Skeletal muscle satellite cell (primary cell): ENCODE measurements around the gene CRIM1.
A peak's percentile ranks its signal among the peaks of the same experiment; 100 is the strongest.

Source experiments
- H3K27me3 ChIP-seq: 2 replicates; pipeline ENCODE4 v1.7.0; 2013; ENCODE audit warnings: low read length; ENCODE audit not compliant: control insufficient read depth, insufficient read depth
- H3K36me3 ChIP-seq: 2 replicates; pipeline ENCODE4 v1.7.0; 2013; ENCODE audit warnings: mild to moderate bottlenecking, control low read depth, low read length; ENCODE audit not compliant: insufficient read depth
- H3K4me1 ChIP-seq: 2 replicates; pipeline ENCODE4 v1.7.0; 2013; ENCODE audit warnings: low read length; ENCODE audit not compliant: control insufficient read depth, insufficient read depth
- H3K4me2 ChIP-seq: 2 replicates; pipeline ENCODE4 v1.7.0; 2013; ENCODE audit warnings: mild to moderate bottlenecking, low read length
- H3K4me3 ChIP-seq: 2 replicates; pipeline ENCODE4 v1.7.0; 2013; ENCODE audit warnings: low read length
- H3K9ac ChIP-seq: 2 replicates; pipeline ENCODE4 v1.7.0; 2013; ENCODE audit warnings: mild to moderate bottlenecking, low read depth, low read length, moderate library complexity
- H3K9me3 ChIP-seq: replicated peaks from 2 replicates; pipeline ENCODE4 v1.7.0; 2013; ENCODE audit warnings: mild to moderate bottlenecking, control low read depth, low read length

Gene CRIM1

GRCh38 chr2:36352701-36353100, 2.9 kb upstream of the CRIM1 start:
- Histone ChIP-seq H3K36me3 (peaks cover 6% of the 10 kb centered on the region), H3K4me3 (no peak overlapping the region), H3K27me3 (no peaks in the 10 kb centered on the region), H3K4me2 (no peak overlapping the region), H3K4me1 (peaks cover 27% of the 10 kb centered on the region), H3K9me3 (no peaks in the 10 kb centered on the region), H3K9ac (peak overlapping the region; percentile 19)

- peak overlapping the region; percentile 92 for H3K9ac ChIP-seq
- H3K4me2 ChIP-seq = peak overlapping the region; percentile 80
- peaks cover 11% of the 10 kb centered on the region for H3K36me3 ChIP-seq
- H3K4me3 ChIP-seq = peak overlapping the region; percentile 87
- peaks cover 33% of the 10 kb centered on the region for H3K4me1 ChIP-seq
- no peaks in the 10 kb centered on the region for H3K9me3 ChIP-seq
- H3K27me3 ChIP-seq = no peaks in the 10 kb centered on the region
Observed at GRCh38 chr2:36354811-36355150, 797 bp upstream of the CRIM1 start.

- Histone ChIP-seq H3K4me3 (peak overlapping the region; percentile 95), H3K9ac (peak overlapping the region; percentile 98), H3K4me1 (peaks cover 44% of the 10 kb centered on the region)
Observed at GRCh38 chr2:36355890-36356297, 316 bp downstream of the CRIM1 start.

GRCh38 chr2:36356298-36356989, 866 bp downstream of the CRIM1 start:
- Histone ChIP-seq H3K27me3 (no peaks in the 10 kb centered on the region), H3K36me3 (peaks cover 27% of the 10 kb centered on the region), H3K4me1 (peaks cover 50% of the 10 kb centered on the region), H3K9ac (peak overlapping the region; percentile 98), H3K9me3 (no peaks in the 10 kb centered on the region), H3K4me3 (peak overlapping the region; percentile 95), H3K4me2 (peak overlapping the region; percentile 76)

More at GRCh38 chr2:36355890-36356297, 316 bp downstream of the CRIM1 start:
- Histone ChIP-seq H3K4me2 (peak overlapping the region; percentile 76), H3K9me3 (no peaks in the 10 kb centered on the region), H3K36me3 (peaks cover 22% of the 10 kb centered on the region), H3K27me3 (no peaks in the 10 kb centered on the region)

GRCh38 chr2:36356990-36357846, 1.6 kb downstream of the CRIM1 start:
- Histone ChIP-seq H3K4me3 (peak overlapping the region; percentile 95), H3K27me3 (no peaks in the 10 kb centered on the region), H3K9ac (peak overlapping the region; percentile 98), H3K9me3 (no peaks in the 10 kb centered on the region), H3K4me1 (peaks cover 55% of the 10 kb centered on the region), H3K4me2 (peak overlapping the region; percentile 76), H3K36me3 (peaks cover 27% of the 10 kb centered on the region)

- peak overlapping the region; percentile 76 for H3K4me2 ChIP-seq
- H3K4me1 ChIP-seq = peaks cover 53% of the 10 kb centered on the region
- H3K27me3 ChIP-seq = no peaks in the 10 kb centered on the region
- peak overlapping the region; percentile 98 for H3K9ac ChIP-seq
- H3K9me3 ChIP-seq = no peaks in the 10 kb centered on the region
- peak overlapping the region; percentile 95 for H3K4me3 ChIP-seq
- peaks cover 30% of the 10 kb centered on the region for H3K36me3 ChIP-seq
Observed at GRCh38 chr2:36357847-36358659, 2.5 kb downstream of the CRIM1 start.

- peak overlapping the region; percentile 76 for H3K4me2 ChIP-seq
- no peaks in the 10 kb centered on the region for H3K27me3 ChIP-seq
- peak overlapping the region; percentile 95 for H3K4me3 ChIP-seq
- peak overlapping the region; percentile 98 for H3K9ac ChIP-seq
- peaks cover 35% of the 10 kb centered on the region for H3K36me3 ChIP-seq
- no peaks in the 10 kb centered on the region for H3K9me3 ChIP-seq
- H3K4me1 ChIP-seq = peaks cover 53% of the 10 kb centered on the region
Observed at GRCh38 chr2:36359067-36359466, 3.5 kb downstream of the CRIM1 start.

- H3K9ac ChIP-seq = peak overlapping the region; percentile 98
- H3K36me3 ChIP-seq = peaks cover 42% of the 10 kb centered on the region
- peak overlapping the region; percentile 76 for H3K4me2 ChIP-seq
- peaks cover 50% of the 10 kb centered on the region for H3K4me1 ChIP-seq
- H3K9me3 ChIP-seq = no peaks in the 10 kb centered on the region
- H3K4me3 ChIP-seq = peak overlapping the region; percentile 95
- no peaks in the 10 kb centered on the region for H3K27me3 ChIP-seq
Observed at GRCh38 chr2:36360063-36360462, 4.5 kb downstream of the CRIM1 start.

GRCh38 chr2:36360834-36361233, 5.3 kb downstream of the CRIM1 start:
- no peaks in the 10 kb centered on the region for H3K9me3 ChIP-seq
- H3K4me1 ChIP-seq = peaks cover 51% of the 10 kb centered on the region
- peak overlapping the region; percentile 98 for H3K9ac ChIP-seq
- peak overlapping the region; percentile 76 for H3K4me2 ChIP-seq
- H3K27me3 ChIP-seq = no peaks in the 10 kb centered on the region
- H3K36me3 ChIP-seq = peaks cover 46% of the 10 kb centered on the region
- peak overlapping the region; percentile 26 for H3K4me3 ChIP-seq

GRCh38 chr2:36361396-36361795, 5.8 kb downstream of the CRIM1 start:
- peak overlapping the region; percentile 26 for H3K4me3 ChIP-seq
- H3K36me3 ChIP-seq = peaks cover 46% of the 10 kb centered on the region
- H3K4me1 ChIP-seq = peaks cover 55% of the 10 kb centered on the region
- no peaks in the 10 kb centered on the region for H3K9me3 ChIP-seq
- H3K4me2 ChIP-seq = peak overlapping the region; percentile 76
- H3K27me3 ChIP-seq = no peaks in the 10 kb centered on the region
- peak overlapping the region; percentile 98 for H3K9ac ChIP-seq

- Histone ChIP-seq H3K9me3 (no peaks in the 10 kb centered on the region), H3K36me3 (peaks cover 46% of the 10 kb centered on the region), H3K4me2 (peak overlapping the region; percentile 76), H3K4me3 (no peak overlapping the region), H3K4me1 (peaks cover 64% of the 10 kb centered on the region), H3K9ac (peak overlapping the region; percentile 60), H3K27me3 (no peaks in the 10 kb centered on the region)
Observed at GRCh38 chr2:36362291-36362690, 6.7 kb downstream of the CRIM1 start.
